GM12873 (cell line): ENCODE results near the gene USP35.

Source experiments
- CTCF ChIP-seq: IDR thresholded peaks from 2 replicates; pipeline ENCODE4 v1.5.1; 2012; ENCODE audit warnings: low read depth, mild to moderate bottlenecking, moderate library complexity, low read length, control low read depth; ENCODE audit not compliant: insufficient read depth; ENCODE audit errors: missing control alignments

USP35 gene

GRCh38 chr11:78208257-78209165 lies 19.8 kb downstream of the USP35 start:
- no peak for TF ChIP-seq CTCF

DNA sequence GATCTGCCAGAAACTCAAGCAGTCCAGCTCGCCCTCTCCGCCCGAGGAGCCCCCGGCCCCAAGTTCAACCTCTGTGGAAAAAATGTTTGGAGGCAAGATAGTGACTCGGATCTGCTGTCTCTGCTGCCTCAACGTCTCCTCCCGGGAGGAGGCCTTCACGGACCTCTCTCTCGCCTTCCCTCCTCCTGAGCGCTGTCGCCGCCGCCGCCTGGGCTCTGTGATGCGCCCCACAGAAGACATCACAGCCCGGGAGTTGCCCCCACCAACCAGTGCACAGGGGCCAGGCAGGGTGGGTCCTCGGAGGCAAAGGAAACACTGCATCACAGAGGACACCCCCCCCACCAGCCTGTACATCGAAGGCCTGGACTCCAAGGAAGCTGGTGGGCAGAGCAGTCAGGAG lies 20.8 kb downstream of the USP35 start:
- TF ChIP-seq CTCF: no peak

GRCh38 chr11:78210000-78210608 lies 21.4 kb downstream of the USP35 start:
- no peak for TF ChIP-seq CTCF

GRCh38 chr11:78211565-78211964 lies 22.8 kb downstream of the USP35 start:
- no peak for TF ChIP-seq CTCF

- no peak for TF ChIP-seq CTCF
Observed at GRCh38 chr11:78212586-78213371, 24.1 kb downstream of the USP35 start.

DNA sequence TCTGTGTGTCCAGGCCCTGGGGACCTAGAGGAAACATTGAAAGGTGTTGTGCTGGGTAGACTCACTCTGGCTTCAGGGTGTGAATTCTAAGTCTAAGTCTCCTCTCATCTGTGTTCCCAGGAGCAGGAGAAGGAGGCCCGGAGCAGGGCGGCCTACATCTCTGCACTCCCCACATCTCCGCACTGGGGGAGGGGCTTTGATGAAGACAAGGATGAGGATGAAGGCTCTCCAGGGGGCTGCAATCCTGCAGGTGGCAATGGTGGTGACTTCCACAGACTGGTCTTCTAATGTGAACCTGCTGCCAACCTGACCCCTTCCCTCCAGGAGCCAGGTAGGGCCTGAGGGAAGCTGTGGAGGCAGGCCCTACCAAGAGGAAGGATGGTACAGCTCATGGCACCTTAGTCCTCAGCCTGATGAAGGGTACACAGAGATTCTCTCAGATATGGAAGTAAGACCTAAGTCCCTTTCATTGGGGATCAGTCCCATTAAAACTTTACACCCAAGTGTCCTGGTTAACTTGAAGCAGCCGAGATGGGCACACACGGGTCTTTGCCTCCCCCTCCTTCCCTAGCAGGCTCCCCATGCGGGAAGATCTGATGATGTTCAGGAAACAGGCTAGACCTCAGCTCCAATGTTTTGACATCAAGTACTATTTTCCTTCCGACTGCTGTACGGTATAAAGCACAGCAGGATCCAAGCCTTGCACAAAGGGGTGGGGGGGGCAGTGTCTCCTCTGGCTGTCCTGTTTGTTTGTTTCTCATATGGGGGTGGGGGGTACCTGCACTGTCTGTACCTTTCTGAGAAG lies 25.0 kb downstream of the USP35 start:
- no peak for TF ChIP-seq CTCF
